ENCODE data around the gene OR2AG1.

OR2AG1 gene

DNA sequence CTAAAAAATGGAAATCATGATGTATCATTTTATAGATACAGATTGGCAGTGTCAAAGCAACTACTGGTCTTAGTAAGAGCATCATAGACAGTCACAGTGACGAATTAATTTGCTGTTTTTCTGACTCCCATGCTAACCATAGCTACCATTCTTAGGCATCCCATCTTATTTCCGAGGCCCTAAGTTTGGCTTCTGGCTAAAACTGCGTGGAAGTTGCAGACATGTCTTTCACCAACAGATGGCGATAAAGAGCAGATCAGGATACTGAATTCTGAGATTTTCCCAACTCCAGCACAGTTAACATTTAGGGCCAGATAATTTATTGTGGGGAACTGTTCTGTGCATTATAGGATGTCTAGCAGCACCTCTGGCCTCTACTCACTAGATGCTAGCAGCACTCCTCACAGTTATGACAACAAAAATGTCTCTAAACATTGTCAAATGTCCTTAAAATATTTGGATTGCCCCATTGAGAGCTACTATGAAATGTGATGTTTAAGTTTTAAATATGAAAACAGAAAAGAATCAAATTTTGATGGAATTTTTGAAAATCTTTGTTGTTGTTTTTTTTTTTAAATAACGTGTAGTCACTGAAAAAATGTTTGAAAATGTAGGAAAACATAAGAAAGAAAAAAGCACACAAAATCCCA, 27.4 kb upstream of the OR2AG1 start:
- H3K27ac ChIP-seq: no peak overlapping the region
- DNase-seq (ENCODE audit: low spot score): no peak
- H3K4me3 ChIP-seq: no peak overlapping the region
- peak; percentile 81 for TF ChIP-seq CTCF (IDR thresholded peaks at IDR 0.05)

DNA sequence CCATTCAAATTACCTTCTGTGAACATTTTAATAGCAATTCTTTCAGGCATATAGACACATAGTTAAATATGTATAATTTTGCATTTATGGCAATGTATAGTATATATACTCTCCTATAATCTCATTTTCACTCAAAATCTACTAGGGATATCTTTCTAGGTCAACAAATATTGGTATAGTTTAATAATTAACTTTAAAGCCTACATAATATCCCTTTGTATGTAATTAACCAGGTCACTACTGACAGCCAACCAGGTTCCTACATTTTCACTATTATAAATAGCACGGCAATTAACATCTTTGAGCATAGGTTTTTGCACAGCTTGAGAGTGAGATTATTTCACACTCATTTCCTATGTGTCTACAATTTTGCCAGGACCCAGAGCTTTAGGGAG, 26.9 kb upstream of the OR2AG1 start:
- DNase-seq (ENCODE audit: low spot score): no peak
- no peak for TF ChIP-seq CTCF (IDR thresholded peaks at IDR 0.05)
- no peak overlapping the region for H3K4me3 ChIP-seq

DNA sequence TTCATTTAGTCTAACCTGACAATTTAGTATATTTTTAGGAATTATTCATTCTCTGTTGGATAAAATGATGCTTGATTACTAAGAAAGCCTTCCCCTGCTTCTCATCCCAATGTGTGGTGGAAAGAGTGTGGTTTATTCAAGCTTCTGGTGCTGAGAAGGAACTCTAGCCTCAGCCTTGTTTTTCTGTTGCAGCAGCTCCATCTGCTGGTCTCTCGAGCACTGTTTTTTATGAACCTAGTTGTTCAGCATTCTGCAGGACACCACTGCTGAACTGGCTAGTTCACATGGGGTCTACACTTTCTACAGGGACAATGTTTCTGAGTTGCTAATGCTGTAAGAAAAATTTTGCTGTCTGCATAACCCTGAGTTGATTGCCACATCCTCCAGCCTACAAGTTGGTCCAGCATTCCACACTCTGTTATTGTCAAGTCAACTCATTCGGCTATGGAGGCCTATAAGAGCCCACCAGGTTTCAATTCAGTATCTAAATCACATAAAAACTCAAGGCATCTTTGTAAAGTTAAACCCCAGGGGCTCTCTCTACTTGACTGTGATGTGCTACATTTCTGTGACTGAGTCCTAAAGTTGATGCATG, 25.4 kb upstream of the OR2AG1 start:
- DNase-seq (ENCODE audit: low spot score): no peak
- Histone ChIP-seq H3K4me3 (no peak overlapping the region), H3K27ac (no peak overlapping the region)
- no peak for TF ChIP-seq CTCF (IDR thresholded peaks at IDR 0.05)

More for the DNA sequence above, 26.9 kb upstream of the OR2AG1 start:
- no peak overlapping the region for H3K27ac ChIP-seq

GRCh38 chr11:6771926-6772893, 10.6 kb upstream of the OR2AG1 start, which contains the start of gene OR2AG2:
Gene OR2AG2 (minus strand): TSS chr11:6771976. CDS start chr11:6768957, 3,019 bp downstream.
- DNase-seq (ENCODE audit: low spot score): no peak
- peak within 1 kb of the TSS in 1 of 2 donors; percentile 54 for H3K27ac ChIP-seq
- TF ChIP-seq CTCF (IDR thresholded peaks at IDR 0.05): no peak

DNA sequence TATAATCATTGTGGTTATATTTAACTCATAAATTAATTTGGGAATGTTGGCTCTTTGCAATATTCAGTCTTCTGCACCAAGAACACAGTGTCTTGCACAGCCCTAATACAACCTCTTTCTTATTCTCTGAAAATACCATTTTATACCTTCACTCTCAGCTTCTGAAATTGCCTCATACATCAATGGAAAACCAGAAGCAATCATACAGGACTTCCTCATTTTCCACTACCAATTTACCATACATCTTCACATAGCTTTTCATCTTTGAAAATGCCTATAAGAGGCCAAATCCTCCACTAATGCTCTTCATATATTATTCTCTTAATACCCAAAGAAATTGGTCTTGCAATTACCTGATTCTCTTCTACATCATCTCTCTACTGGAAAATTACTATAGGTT, 4.3 kb upstream of the OR2AG1 start:
- TF ChIP-seq CTCF (IDR thresholded peaks at IDR 0.05): no peak
- H3K27ac ChIP-seq: no peak overlapping the region
- no peak overlapping the region for H3K4me3 ChIP-seq
- no peak for DNase-seq (ENCODE audit: low spot score)

More at GRCh38 chr11:6771926-6772893, 10.6 kb upstream of the OR2AG1 start, which contains the start of gene OR2AG2:
- no peak within 1 kb of the TSS for H3K4me3 ChIP-seq

- no peak for DNase-seq (ENCODE audit: low spot score)
- no peak for TF ChIP-seq CTCF (IDR thresholded peaks at IDR 0.05)
- no peak overlapping the region for H3K27ac ChIP-seq
- no peak overlapping the region for H3K4me3 ChIP-seq
These were observed 2.0 kb upstream of the OR2AG1 start for GRCh38 chr11:6780829-6781228.

Data from coronary artery (tissue), 2 donors.